ENCODE measurements around the gene ACTR3C.
"Not testable (repeated sequence)": the region's sequence is repeated elsewhere in the genome, so short reads cannot be mapped to it uniquely, and the experiment has no call there.

GRCh38 chr7:150281681-150282403 is 41.5 kb downstream of the ACTR3C start:
- TF ChIP-seq POLR2A (IDR thresholded peaks at IDR 0.05; ENCODE audit: low read length); GATA1 (IDR thresholded peaks at IDR 0.05; ENCODE audit: low read depth, low read length): not testable (repeated sequence)

Data from erythroblast (primary cell).